Fibroblast of lung (primary cell): ENCODE data around the gene GLP2R.

ENCODE experiments used
- EZH2 ChIP-seq: IDR thresholded peaks from 2 replicates; pipeline ENCODE4 v1.5.1; 2012; ENCODE audit warnings: low read length, control low read depth, mild to moderate bottlenecking; ENCODE audit errors: missing control alignments
- TF ChIP-seq, protein P1 (sequence below), 2 donors: IDR thresholded peaks in 1 of 2; conservative IDR thresholded peaks in 1 of 2; 1 replicate in 1 of 2; 2 replicates in 1 of 2; pipeline ENCODE4 v1.5.1; 2011 to 2012; ENCODE audit warnings: low read length in 2 of 2, control low read depth in 1 of 2, inconsistent platforms in 1 of 2, low read depth in 1 of 2, mild to moderate bottlenecking in 1 of 2

DNA sequence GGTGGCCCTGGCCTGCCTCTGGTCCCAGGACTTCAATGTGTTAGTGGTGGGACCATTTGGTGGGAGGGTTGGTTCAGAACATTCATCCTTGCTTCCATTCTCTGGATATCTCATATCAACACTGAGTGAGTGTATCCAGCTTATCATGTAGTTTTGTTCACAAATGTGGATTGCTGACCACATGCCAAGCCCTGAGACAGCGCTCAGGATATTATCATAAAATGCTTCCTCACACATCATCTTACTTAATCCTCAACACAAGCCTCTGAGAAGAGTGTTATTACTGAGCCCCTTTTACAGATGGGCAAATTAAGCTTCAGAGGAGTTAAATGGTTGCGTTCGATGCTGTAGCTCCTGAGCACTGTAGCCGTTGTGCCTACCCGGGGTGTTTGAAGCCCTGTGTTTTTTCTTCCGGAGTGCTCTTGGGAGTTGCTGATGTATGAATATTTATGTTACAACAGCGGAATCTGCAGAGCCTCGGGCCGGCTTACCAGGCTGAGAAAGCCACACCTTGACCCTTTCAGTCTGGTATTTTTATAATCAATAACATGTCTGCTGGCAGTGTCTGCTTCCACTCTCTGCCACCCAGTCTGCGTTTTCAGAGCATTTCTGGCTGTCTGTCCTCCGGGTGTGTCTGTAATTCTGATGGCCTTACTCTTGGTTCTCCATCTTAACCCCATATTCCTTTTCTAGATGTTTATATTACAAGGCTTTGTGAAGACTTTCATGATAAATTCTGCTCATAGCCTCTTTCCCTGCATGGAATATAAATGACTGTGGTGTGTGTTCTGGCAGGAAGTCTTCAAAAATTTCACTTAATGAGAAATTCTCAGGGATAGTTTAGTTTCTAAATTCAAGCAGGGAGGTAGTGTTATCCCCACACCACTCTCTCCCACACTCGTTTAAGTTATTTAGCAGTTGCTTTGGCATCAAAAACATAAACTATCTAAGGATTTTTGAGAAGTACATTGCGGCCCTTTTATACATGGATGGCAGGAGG, 2.9 kb downstream of the GLP2R start:
- TF ChIP-seq, protein P1, sequence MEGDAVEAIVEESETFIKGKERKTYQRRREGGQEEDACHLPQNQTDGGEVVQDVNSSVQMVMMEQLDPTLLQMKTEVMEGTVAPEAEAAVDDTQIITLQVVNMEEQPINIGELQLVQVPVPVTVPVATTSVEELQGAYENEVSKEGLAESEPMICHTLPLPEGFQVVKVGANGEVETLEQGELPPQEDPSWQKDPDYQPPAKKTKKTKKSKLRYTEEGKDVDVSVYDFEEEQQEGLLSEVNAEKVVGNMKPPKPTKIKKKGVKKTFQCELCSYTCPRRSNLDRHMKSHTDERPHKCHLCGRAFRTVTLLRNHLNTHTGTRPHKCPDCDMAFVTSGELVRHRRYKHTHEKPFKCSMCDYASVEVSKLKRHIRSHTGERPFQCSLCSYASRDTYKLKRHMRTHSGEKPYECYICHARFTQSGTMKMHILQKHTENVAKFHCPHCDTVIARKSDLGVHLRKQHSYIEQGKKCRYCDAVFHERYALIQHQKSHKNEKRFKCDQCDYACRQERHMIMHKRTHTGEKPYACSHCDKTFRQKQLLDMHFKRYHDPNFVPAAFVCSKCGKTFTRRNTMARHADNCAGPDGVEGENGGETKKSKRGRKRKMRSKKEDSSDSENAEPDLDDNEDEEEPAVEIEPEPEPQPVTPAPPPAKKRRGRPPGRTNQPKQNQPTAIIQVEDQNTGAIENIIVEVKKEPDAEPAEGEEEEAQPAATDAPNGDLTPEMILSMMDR (conservative IDR thresholded peaks at IDR 0.05 in 1 of 2, IDR thresholded peaks at IDR 0.05 in 1 of 2; ENCODE audit: low read depth in 1 of 2, low read length in 2 of 2), result no peak
- no peak for TF ChIP-seq EZH2
